RWPE1 (cell line): ENCODE data around the gene RPL28.
"Not testable (repeated sequence)": the region's sequence is repeated elsewhere in the genome, so short reads cannot be mapped to it uniquely, and the experiment has no call there.

ENCODE experiments used
- CTCF ChIA-PET: fragments of 350-600 bp; sonication (Branson Sonifier 250); formaldehyde crosslinking; extraction: SDS; loops from one replicate; lab custom pipeline; 2021; lab: Yijun Ruan, JAX
- POLR2A ChIA-PET: fragments of 400-600 bp; formaldehyde crosslinking; extraction: SDS; loops from one replicate; lab custom pipeline; 2020; ENCODE audit warnings: antibody characterized with exemption; ENCODE audit not compliant: low non-redundant PET; lab: Yijun Ruan, JAX
- DNase-seq: peaks from one replicate; pipeline ENCODE4 v3.0.0; 2012; ENCODE audit warnings: low spot score
- H3K27ac ChIP-seq: fragments of 450-650 bp; 2 replicates; pipeline ENCODE4 v1.5.1; 2017
- TF ChIP-seq, protein P1 (sequence below): fragments of 450-650 bp; conservative IDR thresholded peaks from 2 replicates; pipeline ENCODE4 v1.5.1; 2017; ENCODE audit warnings: low read depth, mild to moderate bottlenecking

Gene RPL28

DNA sequence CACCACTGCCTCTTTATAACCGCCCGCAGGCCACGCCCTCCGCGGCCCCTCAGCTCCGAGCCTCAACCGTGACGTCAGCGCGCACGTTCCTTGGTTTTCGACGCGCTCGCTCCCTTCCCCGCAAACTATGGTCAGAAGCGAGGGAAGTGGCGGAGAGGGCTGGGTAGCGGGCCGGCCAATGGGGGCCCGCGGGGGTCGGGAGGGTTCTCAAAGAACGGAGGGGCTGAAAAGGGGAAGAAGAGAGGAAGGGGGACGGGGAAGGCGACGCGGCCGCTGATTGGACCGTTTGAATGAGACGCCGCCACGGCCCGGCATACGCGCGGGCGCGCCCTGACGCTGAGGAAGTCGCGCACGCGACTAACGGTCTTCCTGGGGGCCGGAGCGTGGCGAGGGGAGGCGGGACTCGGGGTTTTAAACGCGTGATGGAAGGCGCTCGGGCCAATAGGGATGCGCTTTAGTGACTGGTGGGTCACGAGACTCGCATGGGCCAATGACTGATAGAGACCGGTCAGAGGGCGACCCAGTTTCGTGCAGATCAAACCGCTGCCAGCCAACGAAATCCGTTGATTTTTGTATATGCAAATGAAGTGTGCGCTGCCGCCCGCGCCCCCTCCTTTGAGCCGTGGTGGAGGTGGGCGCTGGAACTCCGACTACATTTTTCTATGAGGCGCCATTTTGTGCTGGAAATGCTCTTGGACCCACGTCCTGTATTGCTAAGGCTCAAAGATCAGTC lies 22.2 kb downstream of the RPL28 start:
- ChIA-PET CTCF (interaction anchor here (0.7 to 1.0 kb wide), 2 partner anchors 14 to 29 kb away, joined by 3 to 6 read pairs; no protein-coding TSS in a partner anchor), POLR2A (interaction anchor here (0.6 to 1.5 kb wide), 3 partner anchors 20 to 29 kb away, joined by 3 to 6 read pairs (median 4); partner anchors contain the start of gene TMEM238)
- peak; percentile 100 for DNase-seq
- TF ChIP-seq, protein P1, sequence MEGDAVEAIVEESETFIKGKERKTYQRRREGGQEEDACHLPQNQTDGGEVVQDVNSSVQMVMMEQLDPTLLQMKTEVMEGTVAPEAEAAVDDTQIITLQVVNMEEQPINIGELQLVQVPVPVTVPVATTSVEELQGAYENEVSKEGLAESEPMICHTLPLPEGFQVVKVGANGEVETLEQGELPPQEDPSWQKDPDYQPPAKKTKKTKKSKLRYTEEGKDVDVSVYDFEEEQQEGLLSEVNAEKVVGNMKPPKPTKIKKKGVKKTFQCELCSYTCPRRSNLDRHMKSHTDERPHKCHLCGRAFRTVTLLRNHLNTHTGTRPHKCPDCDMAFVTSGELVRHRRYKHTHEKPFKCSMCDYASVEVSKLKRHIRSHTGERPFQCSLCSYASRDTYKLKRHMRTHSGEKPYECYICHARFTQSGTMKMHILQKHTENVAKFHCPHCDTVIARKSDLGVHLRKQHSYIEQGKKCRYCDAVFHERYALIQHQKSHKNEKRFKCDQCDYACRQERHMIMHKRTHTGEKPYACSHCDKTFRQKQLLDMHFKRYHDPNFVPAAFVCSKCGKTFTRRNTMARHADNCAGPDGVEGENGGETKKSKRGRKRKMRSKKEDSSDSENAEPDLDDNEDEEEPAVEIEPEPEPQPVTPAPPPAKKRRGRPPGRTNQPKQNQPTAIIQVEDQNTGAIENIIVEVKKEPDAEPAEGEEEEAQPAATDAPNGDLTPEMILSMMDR: no peak
- H3K27ac ChIP-seq: peak overlapping the region; percentile 97

DNA sequence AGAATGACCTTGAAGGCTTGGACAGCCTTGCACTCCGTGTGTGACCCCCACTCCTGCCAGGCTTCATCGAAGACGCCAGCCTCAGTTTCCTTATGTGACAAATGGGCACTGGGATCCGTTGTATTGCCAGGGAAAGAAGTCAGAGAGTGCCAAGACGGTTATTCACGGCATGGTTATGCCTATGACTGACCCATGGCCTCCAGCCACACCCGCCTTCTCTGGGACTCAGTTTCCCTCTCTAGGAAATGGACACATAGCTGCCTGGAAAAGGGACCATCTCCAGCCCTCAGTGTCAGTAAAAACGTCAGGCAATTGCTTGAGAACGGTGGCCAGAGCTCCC lies 22.8 kb downstream of the RPL28 start:
- TF ChIP-seq, protein P1: no peak
- DNase-seq: no peak
- ChIA-PET CTCF (interaction anchor here (0.7 to 1.0 kb wide), 2 partner anchors 13 to 29 kb away, joined by 3 to 6 read pairs; no protein-coding TSS in a partner anchor), POLR2A (no interaction called here)
- peak overlapping the region; percentile 97 for H3K27ac ChIP-seq

DNA sequence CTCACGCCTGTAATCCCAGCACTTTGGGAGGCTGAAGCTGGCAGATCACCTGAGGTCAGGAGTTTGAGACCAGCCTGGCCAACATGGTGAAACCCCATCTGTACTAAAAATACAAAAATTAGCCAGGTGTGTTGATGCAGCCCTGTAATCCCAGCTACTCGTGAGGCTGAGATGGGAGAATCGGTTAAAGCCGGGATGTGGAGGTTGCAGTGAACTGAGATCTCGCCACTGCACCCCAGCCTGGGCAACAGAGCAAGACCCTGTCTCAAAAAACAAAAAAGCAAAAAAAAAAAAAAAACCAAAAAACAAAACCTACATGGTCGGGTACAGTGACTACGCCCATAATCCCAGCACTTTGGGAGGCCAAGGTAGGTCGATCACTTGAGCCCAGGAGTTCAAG lies 23.4 kb downstream of the RPL28 start:
- DNase-seq: not testable (repeated sequence)
- ChIA-PET CTCF (interaction anchor here (0.5 to 1.0 kb wide), 4 partner anchors 28 to 972 kb away, joined by 3 to 6 read pairs (median 4); no protein-coding TSS in a partner anchor), POLR2A (interaction anchor here (0.7 kb wide), 1 partner anchor 11 kb away, joined by 5 read pairs; no protein-coding TSS in a partner anchor)
- peak overlapping the region; percentile 97 for H3K27ac ChIP-seq

DNA sequence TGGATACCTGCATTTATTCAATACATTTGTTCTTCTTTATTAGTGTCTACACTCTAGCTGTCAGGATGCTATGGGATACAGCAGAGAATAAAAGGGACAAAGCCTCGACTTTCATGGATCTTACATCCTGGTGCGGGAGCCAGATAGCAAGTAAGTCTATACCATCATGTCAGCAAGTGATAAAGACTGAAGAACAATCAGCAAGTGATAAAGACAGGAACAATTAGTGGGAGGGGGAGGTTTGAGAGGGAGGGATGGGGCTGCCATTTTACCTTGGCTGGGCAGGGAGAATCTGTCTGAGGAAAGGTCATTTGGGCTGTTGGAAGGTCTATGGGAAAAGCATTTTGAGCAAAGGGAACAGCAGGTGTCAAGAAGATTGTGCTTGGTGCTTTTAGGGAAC lies 24.4 kb downstream of the RPL28 start:
- DNase-seq: no peak
- ChIA-PET POLR2A (no interaction called here), CTCF (no interaction called here)
- no peak overlapping the region for H3K27ac ChIP-seq
- TF ChIP-seq, protein P1: no peak

DNA sequence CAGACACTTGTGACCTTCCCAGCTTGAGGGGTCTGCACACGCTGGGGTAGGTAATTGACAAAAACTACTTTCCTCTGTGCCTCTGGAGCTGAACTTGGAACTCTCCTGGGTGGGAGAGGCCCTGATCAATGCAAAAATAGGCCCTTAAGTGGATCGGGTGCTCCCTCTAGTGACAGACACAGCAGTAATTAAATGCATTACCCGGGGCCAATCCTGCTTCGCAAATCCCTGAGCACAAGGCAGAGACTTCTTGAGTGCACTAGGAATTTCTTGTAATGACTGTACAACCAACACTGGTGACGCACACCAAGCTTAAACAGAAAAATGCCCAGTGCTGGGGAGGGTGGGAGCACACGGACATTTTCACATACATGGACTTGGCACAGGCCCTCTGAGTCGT lies 32.5 kb downstream of the RPL28 start:
- TF ChIP-seq, protein P1: peak; percentile 75
- POLR2A ChIA-PET: no interaction called here
- DNase-seq: peak; percentile 71
- CTCF ChIA-PET: interaction anchor here (0.6 to 1.7 kb wide), 8 partner anchors 11 to 277 kb away, joined by 3 to 7 read pairs (median 5); partner anchors contain the start of gene TMEM238
- no peak overlapping the region for H3K27ac ChIP-seq

DNA sequence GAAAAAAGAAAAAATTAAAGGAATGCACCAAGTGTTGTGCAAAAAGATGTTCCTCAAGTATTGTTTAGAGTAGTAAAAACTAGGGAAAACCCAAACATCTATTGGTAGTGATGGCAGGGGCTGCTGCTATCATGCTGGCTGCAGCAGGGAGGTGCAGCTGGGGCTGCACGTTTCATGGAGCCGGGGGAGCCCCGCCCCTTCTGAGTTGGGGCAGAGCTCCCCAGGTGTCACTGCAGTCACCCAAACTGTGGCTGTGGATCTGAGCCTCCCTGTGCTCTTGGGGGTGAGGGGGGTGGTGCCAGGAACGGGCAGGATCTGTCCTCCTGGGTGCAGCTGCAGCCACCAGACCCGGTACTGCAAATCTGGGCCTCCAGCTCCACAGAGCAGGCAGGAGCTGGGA lies 33.4 kb downstream of the RPL28 start:
- ChIA-PET POLR2A (no interaction called here), CTCF (interaction anchor here (1.0 to 1.7 kb wide), 4 partner anchors 10 to 278 kb away, joined by 3 to 7 read pairs (median 6); no protein-coding TSS in a partner anchor)
- H3K27ac ChIP-seq: no peak overlapping the region
- TF ChIP-seq, protein P1: no peak
- DNase-seq: no peak

DNA sequence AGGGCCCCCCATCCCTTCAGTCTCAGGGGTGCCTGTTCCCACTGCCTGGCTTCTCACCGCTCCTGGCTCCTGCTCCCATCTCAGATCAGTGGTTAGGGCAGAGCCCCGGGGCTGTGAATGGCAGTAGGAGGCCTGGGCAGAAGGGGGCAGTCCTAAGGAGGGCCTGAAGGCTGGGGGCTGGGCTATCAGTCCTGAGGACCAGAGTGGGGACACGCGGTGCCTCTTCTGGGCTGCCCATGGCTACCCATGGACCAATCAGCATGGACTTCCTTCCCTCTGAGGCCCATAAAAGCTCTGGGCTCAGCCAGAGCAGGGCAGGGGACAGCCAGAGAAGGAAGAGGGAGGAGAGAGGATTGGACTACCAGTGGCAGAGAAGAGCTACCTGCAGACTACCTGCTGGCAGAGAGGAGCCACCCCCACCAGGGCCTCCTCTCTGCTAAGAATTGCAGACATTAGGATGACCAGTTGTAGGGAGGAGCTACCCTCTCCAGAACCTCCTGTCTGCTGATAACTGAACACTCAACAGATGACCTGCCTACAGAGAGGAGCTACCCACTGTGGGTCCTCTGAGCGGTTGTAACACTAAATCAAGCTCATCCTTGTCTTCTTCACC lies 34.0 kb downstream of the RPL28 start:
- ChIA-PET POLR2A (interaction anchor here (0.5 kb wide), 1 partner anchor 11 kb away, joined by 5 read pairs; no protein-coding TSS in a partner anchor), CTCF (no interaction called here)
- H3K27ac ChIP-seq: no peak overlapping the region
- no peak for DNase-seq
- TF ChIP-seq, protein P1: no peak

DNA sequence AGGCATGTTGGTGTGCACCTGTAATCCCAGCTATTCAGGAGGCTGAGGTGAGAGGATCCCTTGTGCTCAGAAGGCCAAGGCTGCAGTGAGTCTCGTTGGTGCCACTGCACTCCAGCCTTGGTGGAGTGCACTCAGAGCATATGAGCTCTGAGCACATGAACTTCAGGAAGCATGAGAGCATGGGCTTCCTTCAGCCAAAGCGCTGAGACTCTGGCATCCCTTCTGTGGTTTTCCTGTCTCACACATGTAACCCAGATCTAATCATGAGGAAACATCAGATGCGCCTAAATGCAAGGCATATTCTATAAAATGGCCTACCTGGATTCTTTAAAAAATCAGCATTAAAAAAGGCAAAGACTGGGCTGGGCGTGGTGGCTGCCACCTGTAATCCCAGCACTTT lies 35.5 kb downstream of the RPL28 start:
- H3K27ac ChIP-seq, POLR2A ChIA-PET, DNase-seq, CTCF ChIA-PET: not testable (repeated sequence)
